Natural killer cell (primary cell): ENCODE measurements around the gene KCNJ16. TPM values are rescaled to one million over a fixed set of nuclear protein-coding genes. Genes with fewer than 3 reads are reported as not detected.
A peak's percentile ranks its signal among the peaks of the same experiment; 100 is the strongest.

Experiments
- ATAC-seq, 3 donors: fragments of 150-1000 bp in 2 of 3; fragments of 200-7000 bp in 1 of 3; cut with Tn5 transposase; 1 replicate in 1 of 3; 2 replicates in 2 of 3; pipeline ENCODE4 v1.10.0; 2021; ENCODE audit warnings: mild to moderate bottlenecking in 2 of 3, moderate library complexity in 2 of 3
- DNase-seq, 2 donors: peaks; one replicate each; pipeline versions ENCODE4 v3.0.0 to v3.0.0-alpha.2; 2013 to 2021; ENCODE audit warnings: mixed read lengths in 1 of 2
- H3K27ac ChIP-seq: one replicate; pipeline ENCODE4 v1.5.1; 2013; ENCODE audit warnings: mild to moderate bottlenecking, low read length
- H3K27me3 ChIP-seq: one replicate; pipeline ENCODE4 v1.6.1; 2013; ENCODE audit warnings: low read length; ENCODE audit not compliant: control insufficient read depth, insufficient read depth
- H3K36me3 ChIP-seq: one replicate; pipeline ENCODE4 v1.6.1; 2013; ENCODE audit warnings: low read length; ENCODE audit not compliant: control insufficient read depth, insufficient read depth
- H3K4me1 ChIP-seq: one replicate; pipeline ENCODE4 v1.6.1; 2013; ENCODE audit warnings: low read length; ENCODE audit not compliant: control insufficient read depth, insufficient read depth
- H3K4me3 ChIP-seq: one replicate; pipeline ENCODE4 v1.5.1; 2013; ENCODE audit warnings: low read length
- H3K9me3 ChIP-seq: one replicate; pipeline ENCODE4 v1.6.1; 2013; ENCODE audit warnings: low read length; ENCODE audit not compliant: control insufficient read depth, insufficient read depth
- H3K27ac Mint-ChIP-seq, 2 donors: one replicate each; pipeline ENCODE4 v1.8.0; 2022; ENCODE audit warnings: mild to moderate bottlenecking in 2 of 2, mixed read lengths in 2 of 2, moderate library complexity in 1 of 2
- H3K27me3 Mint-ChIP-seq, 2 donors: one replicate each; pipeline ENCODE4 v1.8.0; 2022; ENCODE audit warnings: low read depth in 2 of 2, mixed read lengths in 2 of 2
- H3K36me3 Mint-ChIP-seq: one replicate; pipeline ENCODE4 v1.8.0; 2022; ENCODE audit warnings: mixed read lengths
- H3K4me1 Mint-ChIP-seq, 2 donors: one replicate each; pipeline ENCODE4 v1.8.0; 2022; ENCODE audit warnings: mixed read lengths in 2 of 2
- H3K4me3 Mint-ChIP-seq: one replicate; pipeline ENCODE4 v1.8.0; 2022; ENCODE audit warnings: mild to moderate bottlenecking, moderate library complexity, mixed read lengths
- H3K9me3 Mint-ChIP-seq, 2 donors: one replicate each; pipeline ENCODE4 v1.8.0; 2022; ENCODE audit warnings: mixed read lengths in 2 of 2
- CTCF ChIP-seq: fragments of 200-600 bp; IDR thresholded peaks from one replicate; pipeline ENCODE4 v1.8.0; 2022; ENCODE audit warnings: antibody characterized with exemption
- WGBS: methylation state at CpG from one replicate; pipeline ENCODE4 v1.1.7; 2013; ENCODE audit warnings: missing lambda C conversion rate; ENCODE audit not compliant: insufficient coverage; 5-methylcytosine and 5-hydroxymethylcytosine counted together
- intact Hi-C: fragments of 100-400 bp; cut with micrococcal nuclease; formaldehyde crosslinking; loops from one replicate; pipeline ENCODE4 v1.14.2; 2022
- total RNA-seq, 4 donors: library from RNA; stranded (reverse); fragments of 120-200 nt in 1 of 4; gene quantifications; one replicate each; pipeline versions ENCODE4 v1.2.3 to v1.2.4, GENCODE V29; 2013 to 2022

Gene KCNJ16
- total RNA-seq, 3 donors from 2014 or later (not counting 1 experiment from before 2014, with no cell fraction given): not detected

- intact Hi-C loops: no loop called here
- Histone ChIP-seq H3K36me3 (no peaks in the 10 kb centered on the region), H3K4me1 (no peaks in the 10 kb centered on the region), H3K27me3 (no peaks in the 10 kb centered on the region), H3K27ac (no peak overlapping the region), H3K9me3 (no peaks in the 10 kb centered on the region), H3K4me3 (no peak overlapping the region)
- no peak for DNase-seq
- no peak for ATAC-seq
- Mint-ChIP-seq H3K27ac (no peak overlapping the region), H3K36me3 (no peaks in the 10 kb centered on the region), H3K4me1 (peaks cover 6 to 10% of the 10 kb centered on the region in 2 donors), H3K4me3 (no peak overlapping the region), H3K27me3 (no peaks in the 10 kb centered on the region), H3K9me3 (no peaks in the 10 kb centered on the region)
- no CpG with 5 or more reads among the region's 1 CpG for WGBS
- no peak for TF ChIP-seq CTCF
These were observed 59.8 kb downstream of the KCNJ16 start for GRCh38 chr17:70134777-70135176.

GRCh38 chr17:70136131-70136530 lies 61.1 kb downstream of the KCNJ16 start:
- Histone ChIP-seq H3K27me3 (no peaks in the 10 kb centered on the region), H3K27ac (no peak overlapping the region), H3K9me3 (no peaks in the 10 kb centered on the region), H3K4me3 (no peak overlapping the region), H3K36me3 (no peaks in the 10 kb centered on the region), H3K4me1 (no peaks in the 10 kb centered on the region)
- no peak overlapping the region for H3K27ac Mint-ChIP-seq
- H3K9me3 Mint-ChIP-seq: no peaks in the 10 kb centered on the region
- no peak for DNase-seq
- ATAC-seq: no peak
- no peak for TF ChIP-seq CTCF
- no peak overlapping the region for H3K4me3 Mint-ChIP-seq
- intact Hi-C loops: no loop called here
- no peaks in the 10 kb centered on the region for H3K36me3 Mint-ChIP-seq
- peaks cover 6 to 10% of the 10 kb centered on the region in 2 donors for H3K4me1 Mint-ChIP-seq
- 100% methylated on average over 3 of the region's 5 CpGs for WGBS
- no peaks in the 10 kb centered on the region for H3K27me3 Mint-ChIP-seq

GRCh38 chr17:70137451-70138230 lies 62.6 kb downstream of the KCNJ16 start:
- Mint-ChIP-seq H3K27ac (no peak overlapping the region), H3K36me3 (no peaks in the 10 kb centered on the region), H3K9me3 (no peaks in the 10 kb centered on the region), H3K4me1 (peaks cover 6 to 10% of the 10 kb centered on the region in 2 donors), H3K27me3 (no peaks in the 10 kb centered on the region), H3K4me3 (no peak overlapping the region)
- 34% methylated on average over 9 of the region's 9 CpGs for WGBS
- DNase-seq (peak in 1 of 2 donors; percentile 3), ATAC-seq (no peak)
- Histone ChIP-seq H3K4me3 (no peak overlapping the region), H3K9me3 (no peaks in the 10 kb centered on the region), H3K4me1 (no peaks in the 10 kb centered on the region), H3K36me3 (no peaks in the 10 kb centered on the region), H3K27ac (no peak overlapping the region), H3K27me3 (no peaks in the 10 kb centered on the region)
- TF ChIP-seq CTCF: no peak
- intact Hi-C loops: no loop called here
